ENCODE data around the gene PKN2.
"Not testable (repeated sequence)": the region's sequence is repeated elsewhere in the genome, so short reads cannot be mapped to it uniquely, and the experiment has no call there.

GRCh38 chr1:88701793-88702192 lies 17.7 kb downstream of the PKN2 start:
- TF ChIP-seq CTCF, EZH2phosphoT487, EZH2 (IDR thresholded peaks at IDR 0.05): not testable (repeated sequence)

All from neural progenitor cell (in vitro differentiated cells).